GM12801 (cell line): Measurements from ENCODE around the gene CADM2.

ENCODE experiments used
- TF ChIP-seq, protein P1 (sequence below): IDR thresholded peaks from one replicate; pipeline ENCODE4 v1.5.1; 2011; ENCODE audit warnings: control low read depth; ENCODE audit not compliant: insufficient read length; ENCODE audit errors: extremely low read depth

CADM2 gene

DNA sequence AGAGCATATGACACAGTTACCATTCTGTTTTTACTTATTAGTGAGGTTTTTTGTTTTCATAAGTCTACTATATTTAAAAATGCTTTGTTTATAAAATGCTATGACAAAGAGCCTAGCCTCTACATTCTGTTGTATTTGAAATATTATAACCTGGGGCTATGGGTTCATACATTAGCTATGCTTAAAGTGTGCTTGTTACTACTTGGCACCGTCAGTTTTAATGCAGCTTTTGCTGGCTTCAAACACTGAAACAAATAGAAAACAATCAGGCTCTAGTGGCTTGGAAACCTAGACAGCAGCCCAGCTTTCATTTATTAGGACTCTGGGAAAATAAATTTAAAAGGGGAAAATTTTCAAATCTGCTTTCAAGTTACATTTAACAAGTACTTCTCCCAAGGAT is 635.9 kb downstream of the CADM2 start:
- TF ChIP-seq, protein P1, sequence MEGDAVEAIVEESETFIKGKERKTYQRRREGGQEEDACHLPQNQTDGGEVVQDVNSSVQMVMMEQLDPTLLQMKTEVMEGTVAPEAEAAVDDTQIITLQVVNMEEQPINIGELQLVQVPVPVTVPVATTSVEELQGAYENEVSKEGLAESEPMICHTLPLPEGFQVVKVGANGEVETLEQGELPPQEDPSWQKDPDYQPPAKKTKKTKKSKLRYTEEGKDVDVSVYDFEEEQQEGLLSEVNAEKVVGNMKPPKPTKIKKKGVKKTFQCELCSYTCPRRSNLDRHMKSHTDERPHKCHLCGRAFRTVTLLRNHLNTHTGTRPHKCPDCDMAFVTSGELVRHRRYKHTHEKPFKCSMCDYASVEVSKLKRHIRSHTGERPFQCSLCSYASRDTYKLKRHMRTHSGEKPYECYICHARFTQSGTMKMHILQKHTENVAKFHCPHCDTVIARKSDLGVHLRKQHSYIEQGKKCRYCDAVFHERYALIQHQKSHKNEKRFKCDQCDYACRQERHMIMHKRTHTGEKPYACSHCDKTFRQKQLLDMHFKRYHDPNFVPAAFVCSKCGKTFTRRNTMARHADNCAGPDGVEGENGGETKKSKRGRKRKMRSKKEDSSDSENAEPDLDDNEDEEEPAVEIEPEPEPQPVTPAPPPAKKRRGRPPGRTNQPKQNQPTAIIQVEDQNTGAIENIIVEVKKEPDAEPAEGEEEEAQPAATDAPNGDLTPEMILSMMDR = no peak

DNA sequence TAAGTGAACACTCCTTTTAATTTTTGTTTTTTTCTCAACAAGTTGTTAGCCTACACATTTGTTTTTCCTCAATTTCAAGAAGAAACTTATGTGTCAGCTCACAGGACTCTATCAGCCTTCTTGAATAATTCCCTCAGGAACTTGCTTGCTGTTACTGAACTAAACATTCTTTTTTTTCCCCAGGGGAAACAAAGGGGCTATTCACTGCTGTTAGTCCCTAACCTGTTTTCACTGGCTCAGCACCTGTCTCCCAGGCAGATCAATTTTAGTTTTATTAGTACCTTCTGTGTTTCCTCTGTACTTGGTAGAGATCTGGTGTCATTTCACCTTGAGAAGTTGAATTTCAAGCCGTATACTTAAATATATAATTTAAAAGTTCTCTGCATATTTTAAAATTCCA is 644.6 kb downstream of the CADM2 start:
- TF ChIP-seq, protein P1 = no peak

DNA sequence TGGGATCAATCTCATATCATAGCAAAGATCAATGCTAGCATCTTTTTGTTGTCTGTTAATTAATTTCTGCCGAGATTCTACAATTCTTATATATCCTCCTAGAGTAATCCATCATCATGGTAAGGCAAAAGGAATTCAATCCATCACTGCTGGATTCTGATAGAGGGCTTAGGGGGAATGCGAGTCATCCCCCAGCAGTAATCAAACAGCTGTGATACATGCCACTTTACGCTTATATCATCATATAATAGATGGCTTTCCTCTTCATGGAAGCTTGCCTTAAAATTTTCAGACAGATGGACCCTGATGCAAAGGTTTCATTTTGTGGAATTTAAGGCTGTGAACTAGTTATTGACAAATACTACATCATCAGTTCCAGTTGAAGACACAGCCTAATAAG is 645.9 kb downstream of the CADM2 start:
- TF ChIP-seq, protein P1 = no peak

DNA sequence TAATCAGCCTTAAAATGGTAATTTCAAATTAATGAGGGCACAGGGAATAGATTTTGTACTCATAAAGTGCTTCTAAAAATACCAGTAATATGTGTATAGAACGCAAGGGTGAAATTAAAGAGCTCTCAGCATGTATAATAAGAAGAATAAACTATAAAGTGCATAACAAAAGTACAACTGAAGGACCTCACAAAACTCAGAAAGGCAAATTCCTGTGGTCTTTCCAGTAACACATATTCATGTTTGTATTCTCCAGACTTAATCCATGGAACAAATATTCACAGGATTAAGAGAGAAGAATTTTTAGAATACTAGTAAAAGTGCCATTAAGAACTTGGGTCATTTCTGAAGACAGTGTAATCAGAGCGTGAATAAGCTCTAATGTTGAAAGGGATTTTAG is 646.3 kb downstream of the CADM2 start:
- TF ChIP-seq, protein P1 = no peak

DNA sequence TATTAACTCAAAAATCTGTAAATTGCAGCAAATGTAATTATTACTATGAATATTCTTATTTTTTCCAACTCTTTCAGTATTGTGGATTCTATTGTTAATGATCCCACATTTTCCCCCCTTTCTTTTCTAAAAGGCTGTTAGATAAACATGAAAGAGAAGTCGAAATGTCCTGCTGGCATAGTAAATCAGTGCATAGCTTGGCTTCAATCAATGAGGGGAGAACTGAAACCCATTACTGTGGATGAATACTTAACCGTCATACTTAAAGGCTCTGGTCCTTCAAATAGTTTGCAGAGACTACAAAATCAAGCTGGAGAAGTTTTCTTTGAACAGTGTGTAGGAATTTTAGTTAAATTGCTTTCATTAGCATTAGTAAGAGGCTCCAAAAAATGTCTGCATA is 667.9 kb downstream of the CADM2 start:
- TF ChIP-seq, protein P1 = no peak

DNA sequence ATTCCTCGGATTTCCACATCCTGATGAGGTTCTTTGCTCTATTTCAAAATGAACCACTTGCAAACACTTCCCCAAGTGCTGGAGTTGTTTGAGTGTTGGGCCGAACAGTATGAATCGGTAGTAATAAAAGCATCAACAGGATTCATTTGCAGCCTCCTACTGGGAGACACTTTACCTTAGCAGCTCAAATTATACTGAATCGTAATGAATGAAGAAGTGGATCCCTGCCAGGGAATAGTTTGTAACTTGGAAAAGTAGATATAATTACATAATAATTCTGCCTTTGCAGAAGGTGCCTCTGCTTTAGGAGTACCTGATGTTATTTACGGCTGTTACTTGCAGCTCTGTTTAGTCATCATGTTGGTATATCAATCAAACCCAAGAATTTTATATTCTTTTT is 669.1 kb downstream of the CADM2 start:
- TF ChIP-seq, protein P1 = no peak

DNA sequence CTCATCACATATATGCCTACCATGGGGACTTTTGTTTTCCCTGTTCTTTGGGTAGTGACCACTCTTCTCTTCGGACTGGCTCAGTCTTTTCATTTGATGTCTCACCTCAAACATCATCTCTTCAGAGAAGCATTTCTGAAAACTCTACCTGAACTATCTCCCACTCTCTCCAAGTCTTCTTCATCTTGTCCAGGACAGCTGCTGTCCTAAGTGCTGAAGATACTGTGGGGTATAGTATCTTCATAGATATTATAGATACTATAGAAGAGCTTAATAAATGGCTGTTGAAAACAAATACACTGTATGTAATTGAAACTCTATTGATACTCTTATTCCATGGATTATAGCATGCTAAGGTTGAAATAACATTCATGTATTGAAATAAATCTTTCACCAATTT is 672.3 kb downstream of the CADM2 start:
- TF ChIP-seq, protein P1 = no peak

DNA sequence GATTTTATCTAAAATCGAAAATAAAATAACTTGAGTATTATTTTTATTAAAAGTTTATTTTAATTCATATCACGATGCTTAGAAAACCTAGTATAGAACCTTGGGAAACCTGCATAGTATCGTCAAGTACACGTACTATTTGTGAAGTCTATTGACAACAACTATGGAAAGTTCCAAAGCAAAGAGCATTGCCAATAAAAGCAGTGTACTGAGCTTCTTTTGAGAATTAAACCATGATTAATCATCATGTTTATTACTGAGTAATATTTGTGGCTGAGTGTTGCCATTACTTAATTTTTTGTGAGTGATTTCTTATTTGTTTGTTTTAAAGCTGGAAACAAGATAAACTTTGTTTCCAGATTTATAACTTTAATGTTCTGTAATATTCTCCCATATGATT is 674.1 kb downstream of the CADM2 start:
- TF ChIP-seq, protein P1 = no peak
